GM20431 (cell line): ENCODE results near the gene ACR.

Source experiments
- in situ Hi-C: fragments of 300-500 bp; cut with MseI, MboI; formaldehyde crosslinking; loops from one replicate; pipeline ENCODE4 v1.15.0; 2020; ENCODE audit warnings: low sequenced_read_pairs; ENCODE audit not compliant: unreplicated experiment

Gene ACR

DNA sequence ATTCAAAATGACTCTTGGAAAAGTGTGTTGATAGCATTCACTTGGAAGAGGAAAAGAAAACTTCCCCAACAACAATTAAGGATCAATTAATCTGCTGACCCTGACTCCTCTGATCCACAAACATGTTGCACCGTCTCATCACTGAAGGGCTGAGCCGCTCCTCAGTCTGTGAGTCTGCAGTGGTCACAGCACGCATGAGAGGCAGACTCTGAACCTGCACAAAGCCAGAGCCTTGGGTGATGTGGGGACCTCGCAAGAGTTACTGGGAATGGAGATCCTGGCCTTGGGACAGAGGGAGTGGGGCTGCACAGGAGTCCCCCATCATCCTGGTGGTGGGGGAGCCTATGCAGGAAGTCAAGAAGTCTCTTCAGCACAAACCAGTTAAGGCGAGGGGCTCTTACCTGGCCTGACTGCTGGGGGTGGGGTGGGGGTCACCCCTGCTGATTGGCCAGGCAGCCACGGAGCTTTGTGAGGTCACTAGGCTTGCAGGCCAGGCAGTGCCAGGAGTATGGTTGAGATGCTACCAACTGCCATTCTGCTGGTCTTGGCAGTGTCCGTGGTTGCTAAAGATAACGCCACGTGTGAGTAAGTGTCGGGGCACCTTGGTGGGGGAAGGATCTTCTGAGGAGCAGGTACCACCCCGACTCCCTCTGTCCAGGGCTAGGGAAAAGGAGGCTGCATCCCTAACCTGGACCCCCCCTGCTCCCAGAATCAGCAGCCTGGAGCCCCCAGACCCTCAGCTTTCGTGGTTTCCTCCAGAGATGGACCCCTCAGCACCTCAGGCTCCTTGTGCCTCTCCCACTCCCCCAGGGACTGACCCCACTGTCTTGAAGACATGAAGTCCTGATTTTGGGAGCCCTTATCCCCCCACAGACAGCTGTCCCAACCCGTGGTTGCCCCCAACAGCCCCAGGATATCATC, at the start of gene ACR:
Gene ACR (plus strand): TSS at position 477 of the 921 bp plus-strand sequence. CDS start 32 bp downstream, at position 509.
- in situ Hi-C loops: no loop called here

DNA sequence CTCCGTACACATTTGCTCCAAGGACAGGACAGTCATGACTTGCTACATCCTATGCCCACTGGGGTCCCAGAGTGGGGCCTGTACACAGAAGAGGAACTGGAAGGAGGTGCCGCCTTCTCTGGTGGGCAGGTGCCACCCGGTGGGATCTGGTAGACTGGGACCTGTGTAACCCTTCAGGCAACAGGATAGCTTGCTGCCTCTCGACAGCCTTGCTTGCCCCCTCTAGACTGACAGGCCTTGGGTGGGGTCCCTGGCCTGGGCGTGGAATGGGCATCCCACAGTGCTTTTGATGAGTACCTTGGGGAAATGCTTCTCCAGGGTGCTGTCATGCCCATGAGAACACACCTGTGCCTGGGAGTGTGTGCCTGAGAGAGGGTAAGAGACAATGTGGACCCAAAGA, 49.6 kb upstream of the ACR start:
- in situ Hi-C loops: no loop called here

DNA sequence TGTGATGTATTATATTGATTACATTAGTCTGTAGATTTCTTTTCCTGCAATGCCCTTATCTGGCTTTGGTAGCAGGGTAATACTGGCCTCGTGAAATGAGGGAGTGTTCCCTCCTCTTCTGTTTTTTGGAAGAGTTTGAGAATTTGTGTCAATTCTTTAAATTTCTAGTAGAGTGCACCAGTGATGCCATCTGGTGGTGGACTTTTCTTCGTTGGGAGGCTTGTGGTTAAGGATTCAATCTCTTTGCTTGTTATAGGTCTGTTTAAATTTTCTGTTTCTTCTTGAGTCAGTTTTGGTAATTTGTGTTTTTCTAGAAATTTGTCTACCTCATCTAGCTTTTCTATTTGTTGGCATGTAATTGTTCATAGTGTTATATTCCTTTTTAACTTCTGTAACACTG, 46.5 kb upstream of the ACR start:
- in situ Hi-C loops: no loop called here

DNA sequence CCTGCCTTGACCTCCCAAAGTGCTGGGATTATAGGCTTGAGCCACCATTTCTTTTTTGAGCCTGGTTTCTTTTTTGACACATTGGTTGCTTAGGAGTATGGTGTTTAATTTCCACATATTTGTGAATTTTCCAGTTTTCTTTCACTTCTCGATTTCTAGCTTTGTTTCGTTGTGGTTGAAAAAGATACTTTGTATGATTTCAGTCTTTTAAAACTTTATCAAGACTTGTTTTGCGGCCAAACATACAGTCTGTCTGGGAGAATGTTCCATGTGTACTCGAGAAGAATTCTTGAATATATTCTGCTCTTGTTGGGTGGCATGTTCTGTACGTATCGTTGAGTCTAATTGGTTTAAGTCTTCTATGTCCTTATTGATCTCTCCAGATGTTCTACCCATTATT, 44.5 kb upstream of the ACR start:
- in situ Hi-C loops: no loop called here

DNA sequence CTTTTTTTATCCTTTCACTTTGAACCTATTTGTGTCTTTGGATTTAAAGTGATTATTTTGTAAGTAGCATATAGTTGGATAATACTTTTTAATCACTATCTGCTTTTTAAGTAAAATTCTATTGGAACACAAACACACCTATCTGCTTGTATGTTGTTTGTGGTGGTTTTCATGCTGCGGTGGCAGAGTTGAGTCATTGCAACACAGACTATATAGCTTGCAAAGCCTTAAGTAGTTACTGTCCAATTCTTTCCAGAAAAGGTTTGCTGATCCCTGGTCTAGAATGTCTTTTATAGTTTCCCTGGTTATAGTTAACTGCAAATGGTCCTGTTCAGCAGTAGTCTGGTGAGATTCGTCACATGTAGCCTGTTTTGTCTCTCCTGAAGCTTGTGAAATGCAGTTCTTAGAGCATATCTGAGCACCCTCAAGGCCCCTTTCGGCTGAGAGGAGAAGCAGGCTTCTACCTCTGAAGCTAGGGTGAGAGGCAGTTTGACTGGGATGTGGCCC, 43.9 kb upstream of the ACR start:
- in situ Hi-C loops: no loop called here

DNA sequence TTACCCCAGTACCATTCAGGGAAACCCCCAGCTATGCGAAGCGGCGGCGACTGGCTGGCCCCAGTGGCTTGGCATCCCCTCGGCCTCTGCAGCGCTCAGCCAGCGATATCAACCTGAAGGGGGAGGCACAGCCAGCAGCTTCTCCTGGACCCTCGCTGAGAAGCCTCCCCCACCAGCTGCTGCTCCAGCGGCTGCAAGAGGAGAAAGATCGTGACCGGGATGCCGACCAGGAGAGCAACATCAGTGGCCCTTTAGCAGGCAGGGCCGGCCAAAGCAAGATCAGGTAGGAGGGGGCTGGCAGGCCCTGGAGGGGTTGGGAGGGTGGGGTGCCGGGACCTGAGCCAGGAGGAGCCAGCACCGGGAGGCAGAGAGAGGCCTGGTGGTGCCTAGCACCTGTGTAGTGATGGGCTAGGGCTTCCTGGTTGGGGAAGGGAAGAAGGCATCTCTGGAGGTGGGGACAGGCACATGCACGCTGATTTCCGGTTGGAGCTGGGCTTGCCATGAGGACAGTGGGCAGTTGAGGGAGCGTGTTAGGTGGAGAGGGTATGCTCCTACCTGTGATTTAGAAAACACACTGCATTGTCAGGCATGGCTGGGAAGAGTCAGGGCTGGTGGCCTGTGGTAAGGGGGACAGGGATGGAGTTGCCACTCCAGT, 43.1 kb upstream of the ACR start:
- in situ Hi-C loops: no loop called here

DNA sequence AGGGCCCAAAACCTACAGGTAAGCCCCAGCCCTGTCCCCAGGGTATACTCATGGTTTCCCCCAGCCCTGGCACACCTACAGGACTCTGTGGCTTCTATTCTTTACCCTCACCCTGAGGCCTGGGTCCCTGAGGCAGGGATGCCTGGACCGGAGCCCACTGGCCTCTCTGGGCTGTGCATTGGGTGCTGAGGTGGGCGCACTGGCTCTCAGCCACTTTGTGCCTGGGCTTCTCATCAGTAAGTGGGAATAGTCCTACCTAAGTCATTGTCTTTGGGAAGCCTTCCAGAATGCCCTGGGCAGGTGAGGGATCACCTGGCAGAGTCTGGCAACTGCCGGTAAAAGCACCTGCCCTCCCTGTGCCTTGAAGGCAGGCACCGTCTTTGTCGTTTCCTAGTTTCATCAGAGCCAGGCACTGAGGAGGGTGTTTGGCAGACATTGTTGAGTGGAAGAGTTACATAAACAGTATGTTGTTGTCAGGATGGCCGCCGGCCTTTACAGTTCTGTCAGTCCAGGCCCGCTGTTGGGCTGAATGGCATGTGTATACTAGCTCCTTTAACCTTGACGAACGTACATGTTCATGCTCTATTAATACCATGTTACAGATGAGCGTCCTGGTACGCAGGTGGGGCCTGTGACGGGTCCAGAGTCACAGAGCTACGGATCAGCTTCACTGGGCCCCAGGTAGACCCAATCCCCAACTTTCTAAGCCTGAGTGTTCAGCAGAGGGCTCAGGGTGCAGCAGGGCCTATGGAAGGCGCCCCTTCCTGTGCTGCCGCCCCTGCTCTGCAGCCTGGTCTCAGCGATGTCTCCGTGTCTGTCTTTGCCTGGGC, 42.4 kb upstream of the ACR start:
- in situ Hi-C loops: no loop called here

DNA sequence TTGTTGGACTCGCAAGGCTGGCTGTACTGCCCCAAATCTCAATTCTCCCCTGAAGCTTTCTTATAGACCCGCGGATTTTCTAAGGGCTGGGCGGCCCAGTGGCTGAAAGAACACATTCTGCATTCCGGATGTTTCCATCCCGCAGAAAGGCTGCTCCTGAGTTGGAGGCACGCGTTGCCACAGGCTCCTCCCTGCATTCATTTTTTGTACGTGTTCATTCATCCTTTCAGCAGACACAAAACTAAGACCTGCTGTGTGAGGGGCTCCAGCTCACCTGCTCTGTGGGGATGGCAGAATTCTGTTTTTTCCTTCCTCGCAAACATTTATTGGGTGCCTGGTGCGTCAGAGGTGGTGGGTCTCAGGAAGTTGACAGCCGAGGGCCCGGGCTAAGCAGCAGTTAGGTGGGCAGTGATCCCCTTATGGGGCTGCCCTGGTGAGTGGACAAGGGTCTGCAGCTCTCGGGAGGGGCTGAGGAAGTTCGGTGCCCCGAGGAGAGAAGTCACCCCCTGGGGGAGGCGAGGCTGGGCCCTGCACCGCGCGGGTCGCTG, 41.7 kb upstream of the ACR start:
- in situ Hi-C loops: no loop called here

DNA sequence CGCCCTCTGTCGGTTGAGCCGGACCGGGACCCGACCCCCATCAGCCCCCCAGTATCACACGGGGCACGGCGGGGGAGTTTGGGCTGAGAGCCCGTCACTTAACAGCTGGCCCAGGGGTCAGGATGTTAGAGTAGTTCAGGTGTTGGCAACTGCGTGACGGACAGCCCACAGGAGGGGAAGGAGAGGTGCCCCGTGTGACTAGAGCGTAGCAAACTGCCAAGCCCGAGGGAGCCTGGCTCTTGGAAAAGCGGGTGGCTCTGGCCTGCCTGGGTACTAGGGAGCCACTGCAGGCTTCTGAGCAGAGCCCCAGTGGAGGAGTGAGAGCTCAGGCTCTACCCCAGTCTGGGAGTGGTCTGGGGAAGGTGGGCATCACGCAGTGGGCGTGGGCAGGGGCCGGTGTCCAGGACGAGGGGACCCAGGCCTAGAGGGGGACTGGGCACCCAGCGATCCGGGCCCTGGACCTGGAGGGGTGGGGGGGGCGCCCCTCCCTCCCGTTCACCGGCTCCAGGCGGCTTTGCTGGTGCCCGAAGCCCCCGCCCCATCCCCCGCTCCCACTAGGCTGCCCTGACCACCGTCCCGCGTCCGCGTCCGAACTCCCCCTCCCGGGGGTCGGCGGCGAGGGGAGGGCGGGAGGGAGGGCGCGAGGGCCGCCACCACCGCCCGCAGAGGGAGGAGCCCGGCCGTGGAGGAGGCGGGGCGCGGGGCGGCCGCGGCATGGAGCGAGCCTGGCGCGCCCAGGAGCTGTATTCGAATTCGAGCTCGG, 41.0 kb upstream of the ACR start:
- in situ Hi-C loops: no loop called here

DNA sequence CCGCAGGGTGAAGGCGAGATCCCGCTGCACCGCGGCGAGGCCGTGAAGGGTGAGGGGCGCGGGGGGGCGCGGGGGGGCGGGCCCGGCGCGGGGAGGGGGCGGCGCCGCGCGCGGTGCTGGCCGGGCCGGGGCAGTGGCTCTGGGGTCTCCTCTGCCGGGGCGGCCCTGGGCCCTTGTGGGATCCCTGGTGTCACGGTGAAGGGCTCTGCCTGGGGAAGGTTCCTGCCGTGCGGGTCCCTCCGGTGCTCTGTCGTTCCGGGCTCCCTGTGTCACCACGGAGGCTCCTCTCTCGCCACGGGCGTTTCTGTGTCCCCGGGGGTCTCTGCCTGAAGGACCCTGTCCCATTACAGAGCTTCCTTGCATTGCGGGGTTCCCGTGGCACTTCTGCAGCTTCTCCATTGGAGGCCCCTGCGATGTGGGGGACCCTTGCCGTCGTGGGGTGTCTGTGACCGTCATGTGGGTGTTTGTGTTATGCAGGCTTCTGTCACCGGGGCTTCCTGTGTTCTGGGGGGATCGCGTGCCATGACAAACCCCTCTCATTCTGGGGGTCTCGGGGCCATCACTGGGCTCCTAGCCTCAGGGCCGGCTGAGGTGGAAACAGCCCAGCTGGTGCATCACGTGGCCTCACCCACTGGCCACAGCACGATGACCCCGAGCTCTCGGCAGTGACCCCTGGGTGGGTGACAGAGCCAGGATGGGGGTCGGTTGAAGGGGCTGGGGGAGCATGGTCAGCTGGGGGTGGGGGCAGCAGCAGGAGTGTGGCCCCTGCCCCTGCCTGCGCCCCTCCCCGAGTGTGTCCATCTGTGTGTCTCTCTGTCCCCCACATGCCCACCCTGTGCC, 40.1 kb upstream of the ACR start:
- in situ Hi-C loops: no loop called here

DNA sequence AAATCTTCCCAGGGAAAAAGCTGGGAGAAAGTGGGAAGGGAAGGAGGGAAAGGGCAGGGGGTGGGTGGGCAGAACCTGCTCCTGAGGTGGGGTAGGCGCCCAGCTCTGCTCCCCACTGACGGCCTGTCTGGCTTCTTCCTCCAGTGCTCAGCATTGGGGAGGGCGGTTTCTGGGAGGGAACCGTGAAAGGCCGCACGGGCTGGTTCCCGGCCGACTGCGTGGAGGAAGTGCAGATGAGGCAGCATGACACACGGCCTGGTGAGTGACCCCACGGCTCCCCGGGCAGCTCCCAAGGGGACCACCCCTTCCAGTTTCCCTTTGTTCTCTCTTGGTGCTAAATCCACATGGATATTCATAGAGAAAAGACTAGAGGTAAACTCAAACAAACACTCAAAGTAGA, 39.5 kb upstream of the ACR start:
- in situ Hi-C loops: no loop called here

DNA sequence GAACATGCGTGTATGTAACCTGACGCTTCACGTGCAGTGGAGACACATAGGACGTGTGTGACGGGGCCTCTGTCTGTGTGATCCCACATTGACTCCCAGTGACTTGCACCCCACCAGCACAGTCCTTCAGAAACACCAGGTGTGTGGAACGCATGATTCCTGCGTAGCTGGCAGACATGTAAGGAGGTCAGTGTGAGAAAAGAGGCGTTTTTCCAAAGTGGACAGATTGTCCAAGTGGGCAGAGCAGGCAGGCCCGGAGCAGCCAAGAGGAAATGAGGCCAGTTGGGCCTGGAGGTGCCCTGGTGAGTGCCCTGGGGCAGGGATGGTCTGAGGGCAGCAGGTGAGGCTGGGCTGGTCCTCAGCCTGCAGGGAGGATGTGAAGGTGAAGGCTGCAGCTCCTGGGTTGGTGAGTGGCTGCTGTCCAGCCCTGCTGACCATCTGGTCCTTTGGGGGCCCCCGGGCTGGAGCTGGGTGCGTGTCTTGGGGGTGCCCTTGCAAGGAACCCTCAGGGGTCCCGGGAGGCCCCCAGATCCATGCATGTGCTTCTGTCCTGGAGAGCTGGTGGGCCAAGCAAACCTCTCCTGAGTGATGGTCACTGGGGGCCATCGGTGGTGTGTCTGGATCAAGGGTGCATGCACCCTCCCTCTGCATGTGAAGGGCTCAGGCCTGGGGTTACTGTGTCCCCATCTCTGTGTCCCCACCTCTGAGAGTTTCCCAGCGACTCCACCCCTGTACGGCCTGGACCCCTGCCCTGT, 38.8 kb upstream of the ACR start:
- in situ Hi-C loops: no loop called here

DNA sequence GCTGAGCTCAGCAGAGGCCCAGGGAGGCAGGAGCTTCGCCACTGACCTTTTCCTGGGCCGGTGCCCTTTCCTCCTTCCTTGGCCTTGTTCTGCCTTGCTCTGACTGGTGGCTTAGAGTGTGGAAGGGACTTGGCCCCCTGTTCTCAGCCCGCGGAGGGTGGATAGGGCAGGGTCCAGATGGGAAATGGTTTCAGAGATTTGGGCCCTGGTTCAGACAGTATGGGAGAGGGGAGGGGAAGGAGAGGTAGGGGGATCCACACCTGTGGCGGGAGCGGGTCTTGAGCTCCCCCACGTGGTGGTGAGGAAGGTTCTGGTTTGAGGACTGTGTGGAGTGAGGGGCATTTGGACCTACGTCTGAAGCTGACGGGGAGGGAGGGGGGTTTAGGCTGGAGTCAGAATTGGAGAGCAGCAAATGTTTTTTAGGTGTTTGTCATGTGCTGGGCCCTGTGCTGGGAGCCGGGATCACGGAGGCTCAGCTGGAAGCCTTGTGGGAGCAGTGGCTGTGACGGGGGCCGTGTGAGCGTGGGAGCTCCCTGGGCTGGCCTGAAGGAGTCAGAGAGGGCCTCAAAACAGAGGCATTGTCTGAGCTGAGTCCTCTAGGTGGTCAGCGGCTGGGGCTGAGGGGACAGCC, 38.1 kb upstream of the ACR start:
- in situ Hi-C loops: no loop called here

DNA sequence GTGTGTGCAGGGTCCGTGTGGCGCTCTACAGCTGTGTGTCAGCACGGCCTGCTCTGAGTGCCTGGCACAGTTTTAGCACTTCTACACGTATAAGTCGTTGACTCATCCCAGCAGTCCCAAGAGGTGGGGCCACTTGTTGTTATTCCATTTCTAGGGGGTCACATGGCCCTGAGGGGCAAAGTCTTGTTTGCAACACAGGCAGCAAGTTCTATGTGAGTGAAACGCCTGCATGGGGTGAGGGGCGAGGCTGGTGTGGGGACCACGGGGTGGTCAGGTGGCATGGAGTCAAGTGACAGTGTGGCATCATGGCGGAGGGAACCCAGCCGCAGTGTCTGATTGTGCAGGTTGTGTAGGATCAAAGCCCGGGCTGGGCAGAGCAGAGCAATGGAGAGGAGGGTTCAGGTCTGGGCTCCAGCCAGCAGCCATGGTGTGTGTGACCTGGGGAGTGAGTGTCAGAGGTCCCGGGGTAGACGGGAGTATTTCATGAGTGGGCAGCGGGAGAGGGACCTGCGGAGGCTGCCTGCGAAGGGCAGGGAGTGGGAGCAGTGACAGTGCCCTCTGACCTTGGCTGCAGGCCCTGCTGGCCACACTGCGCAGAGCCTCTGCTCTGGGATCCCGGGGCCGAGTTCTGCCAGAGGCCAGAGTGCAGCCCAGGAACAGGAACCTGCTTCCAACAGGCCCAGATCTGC, 37.5 kb upstream of the ACR start:
- in situ Hi-C loops: no loop called here

DNA sequence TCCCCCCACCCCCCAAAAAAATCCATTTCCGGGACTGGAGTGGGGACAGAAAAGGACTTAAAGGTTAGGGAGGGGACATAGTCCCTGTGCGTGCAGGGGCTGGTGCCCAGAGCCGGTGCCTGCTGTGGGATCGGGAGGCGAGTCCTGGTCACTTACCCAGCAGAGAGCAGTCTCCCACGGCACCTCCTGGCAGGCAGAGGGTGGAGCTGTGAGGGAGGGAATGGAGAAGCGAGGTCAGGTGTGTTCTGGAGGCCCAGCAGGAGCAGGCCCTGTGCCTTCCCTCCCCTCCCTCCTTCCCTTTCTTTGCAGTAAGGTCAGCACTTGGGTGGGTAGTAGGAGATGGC, 37.0 kb upstream of the ACR start:
- in situ Hi-C loops: no loop called here

DNA sequence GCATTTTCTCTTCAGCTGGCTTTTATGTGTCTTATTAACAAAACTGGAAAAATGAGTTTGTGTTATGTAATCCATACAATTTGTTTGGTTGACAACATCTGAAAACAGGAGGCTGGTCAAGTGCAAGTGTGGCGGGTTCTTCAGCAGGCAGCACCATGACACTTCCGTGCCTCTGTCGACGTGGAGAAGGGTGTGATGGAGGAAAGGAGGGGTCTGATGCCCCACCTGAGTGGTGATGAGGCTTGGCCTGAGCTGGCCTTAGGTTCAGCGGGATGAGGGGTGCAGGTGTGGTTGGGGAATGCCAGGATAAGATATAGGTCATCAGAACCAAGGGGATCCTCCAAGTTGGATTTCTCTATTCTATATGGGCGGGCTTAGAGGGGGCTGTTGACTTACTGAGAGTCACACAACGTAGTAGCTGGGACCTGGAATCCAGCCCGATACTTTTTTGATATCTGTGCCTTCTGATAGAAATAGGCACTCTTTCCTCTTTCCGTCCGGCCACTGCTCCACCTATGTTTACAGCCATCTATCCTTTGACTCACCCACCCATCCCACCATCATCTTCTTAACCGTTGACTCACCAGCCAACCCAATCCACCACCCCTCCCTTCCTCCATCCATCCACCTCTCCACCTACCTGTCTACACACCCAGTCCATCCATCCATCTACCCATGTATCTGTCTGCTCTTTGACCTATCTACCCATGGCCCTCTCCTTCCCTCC, 36.4 kb upstream of the ACR start:
- in situ Hi-C loops: no loop called here
